Stimulated activated naive CD8-positive, alpha-beta T cell treated with anti-CD3 and anti-CD28 coated beads, Interleukin-15, Interleukin-2, amounts not matched to agents 100 ng/mL and 50 ng/mL, for 24 hours (primary cell): ENCODE data around the gene ADAR.
"Not testable (repeated sequence)": the region's sequence is repeated elsewhere in the genome, so short reads cannot be mapped to it uniquely, and the experiment has no call there.

Experiments used
- H3K27ac Mint-ChIP-seq: one replicate; pipeline ENCODE4 v1.8.0; 2021; ENCODE audit warnings: mild to moderate bottlenecking, mixed read lengths
- H3K27me3 Mint-ChIP-seq: one replicate; pipeline ENCODE4 v1.8.0; 2021; ENCODE audit warnings: mixed read lengths
- H3K36me3 Mint-ChIP-seq: one replicate; pipeline ENCODE4 v1.8.0; 2021; ENCODE audit warnings: low read depth, mixed read lengths
- H3K4me1 Mint-ChIP-seq: one replicate; pipeline ENCODE4 v1.8.0; 2021; ENCODE audit warnings: low read depth, mixed read lengths
- H3K4me3 Mint-ChIP-seq: one replicate; pipeline ENCODE4 v1.8.0; 2021; ENCODE audit warnings: mild to moderate bottlenecking, mixed read lengths
- H3K9me3 Mint-ChIP-seq: one replicate; pipeline ENCODE4 v1.8.0; 2021; ENCODE audit warnings: mixed read lengths

Gene ADAR

GRCh38 chr1:154607609-154608396, at the start of gene ADAR:
TSS of gene ADAR (minus strand) at chr1:154608186. CDS start at chr1:154608006, 180 bp downstream.
- H3K27ac Mint-ChIP-seq = peak within 1 kb of the TSS; percentile 100
- H3K9me3 Mint-ChIP-seq = no peaks in the 10 kb centered on the region
- H3K36me3 Mint-ChIP-seq = peaks cover 29% of the 10 kb centered on the region
- peak within 1 kb of the TSS; percentile 99 for H3K4me3 Mint-ChIP-seq
- H3K27me3 Mint-ChIP-seq = no peaks in the 10 kb centered on the region
- H3K4me1 Mint-ChIP-seq = peaks cover 86% of the 10 kb centered on the region

GRCh38 chr1:154657556-154657955, 49.6 kb upstream of the ADAR start:
- no peaks in the 10 kb centered on the region for H3K4me1 Mint-ChIP-seq
- no peaks in the 10 kb centered on the region for H3K9me3 Mint-ChIP-seq
- H3K27ac Mint-ChIP-seq = no peak overlapping the region
- no peak overlapping the region for H3K4me3 Mint-ChIP-seq
- no peaks in the 10 kb centered on the region for H3K36me3 Mint-ChIP-seq
- peaks cover 53% of the 10 kb centered on the region for H3K27me3 Mint-ChIP-seq

- Mint-ChIP-seq H3K27me3 (peaks cover 27% of the 10 kb centered on the region), H3K9me3 (no peaks in the 10 kb centered on the region), H3K27ac (no peak overlapping the region), H3K4me3 (no peak overlapping the region), H3K36me3 (no peaks in the 10 kb centered on the region), H3K4me1 (no peaks in the 10 kb centered on the region)
These were observed 44.9 kb upstream of the ADAR start for GRCh38 chr1:154652893-154653292.

- H3K9me3 Mint-ChIP-seq, H3K27me3 Mint-ChIP-seq, H3K4me1 Mint-ChIP-seq, H3K36me3 Mint-ChIP-seq, H3K4me3 Mint-ChIP-seq, H3K27ac Mint-ChIP-seq: not testable (repeated sequence)
These were observed 36.7 kb upstream of the ADAR start for GRCh38 chr1:154644724-154645123.

GRCh38 chr1:154641534-154641933, 33.5 kb upstream of the ADAR start:
- Mint-ChIP-seq H3K27ac (no peak overlapping the region), H3K4me3 (no peak overlapping the region), H3K27me3 (peaks cover 13% of the 10 kb centered on the region), H3K36me3 (peaks cover 4% of the 10 kb centered on the region), H3K4me1 (no peaks in the 10 kb centered on the region), H3K9me3 (peaks cover 8% of the 10 kb centered on the region)

GRCh38 chr1:154639876-154640275, 31.9 kb upstream of the ADAR start:
- Mint-ChIP-seq H3K9me3 (peaks cover 8% of the 10 kb centered on the region), H3K4me3 (no peak overlapping the region), H3K4me1 (no peaks in the 10 kb centered on the region), H3K27me3 (peaks cover 29% of the 10 kb centered on the region), H3K36me3 (peaks cover 4% of the 10 kb centered on the region), H3K27ac (no peak overlapping the region)

- H3K36me3 Mint-ChIP-seq = peaks cover 4% of the 10 kb centered on the region
- H3K4me1 Mint-ChIP-seq = no peaks in the 10 kb centered on the region
- no peak overlapping the region for H3K27ac Mint-ChIP-seq
- peaks cover 42% of the 10 kb centered on the region for H3K27me3 Mint-ChIP-seq
- no peak overlapping the region for H3K4me3 Mint-ChIP-seq
- H3K9me3 Mint-ChIP-seq = peaks cover 8% of the 10 kb centered on the region
These were observed 27.2 kb upstream of the ADAR start for GRCh38 chr1:154635171-154635570.

GRCh38 chr1:154629675-154630073, 21.7 kb upstream of the ADAR start:
- peaks cover 32% of the 10 kb centered on the region for H3K4me1 Mint-ChIP-seq
- H3K27ac Mint-ChIP-seq = no peak overlapping the region
- peaks cover 13% of the 10 kb centered on the region for H3K27me3 Mint-ChIP-seq
- peaks cover 5% of the 10 kb centered on the region for H3K9me3 Mint-ChIP-seq
- H3K36me3 Mint-ChIP-seq = peaks cover 12% of the 10 kb centered on the region
- H3K4me3 Mint-ChIP-seq = no peak overlapping the region

- peaks cover 5% of the 10 kb centered on the region for H3K9me3 Mint-ChIP-seq
- no peak overlapping the region for H3K27ac Mint-ChIP-seq
- peak overlapping the region; percentile 92 for H3K4me3 Mint-ChIP-seq
- H3K36me3 Mint-ChIP-seq = peaks cover 17% of the 10 kb centered on the region
- peaks cover 37% of the 10 kb centered on the region for H3K4me1 Mint-ChIP-seq
- peaks cover 13% of the 10 kb centered on the region for H3K27me3 Mint-ChIP-seq
These were observed 21.2 kb upstream of the ADAR start for GRCh38 chr1:154629061-154629674.

GRCh38 chr1:154628121-154628405, 20.1 kb upstream of the ADAR start:
- peaks cover 5% of the 10 kb centered on the region for H3K9me3 Mint-ChIP-seq
- H3K4me3 Mint-ChIP-seq = peak overlapping the region; percentile 92
- H3K4me1 Mint-ChIP-seq = peaks cover 47% of the 10 kb centered on the region
- H3K27me3 Mint-ChIP-seq = peaks cover 8% of the 10 kb centered on the region
- peaks cover 28% of the 10 kb centered on the region for H3K36me3 Mint-ChIP-seq
- peak overlapping the region; percentile 98 for H3K27ac Mint-ChIP-seq

- H3K36me3 Mint-ChIP-seq = peaks cover 32% of the 10 kb centered on the region
- H3K4me3 Mint-ChIP-seq = peak overlapping the region; percentile 92
- peaks cover 53% of the 10 kb centered on the region for H3K4me1 Mint-ChIP-seq
- H3K27ac Mint-ChIP-seq = peak overlapping the region; percentile 98
- H3K27me3 Mint-ChIP-seq = peaks cover 6% of the 10 kb centered on the region
- H3K9me3 Mint-ChIP-seq = peaks cover 5% of the 10 kb centered on the region
These were observed 19.5 kb upstream of the ADAR start for GRCh38 chr1:154627257-154628120.

GRCh38 chr1:154626456-154627256, 18.7 kb upstream of the ADAR start:
- Mint-ChIP-seq H3K4me1 (peaks cover 59% of the 10 kb centered on the region), H3K4me3 (peak overlapping the region; percentile 92), H3K27me3 (no peaks in the 10 kb centered on the region), H3K27ac (peak overlapping the region; percentile 98), H3K9me3 (peaks cover 5% of the 10 kb centered on the region), H3K36me3 (peaks cover 36% of the 10 kb centered on the region)

- H3K27me3 Mint-ChIP-seq = no peaks in the 10 kb centered on the region
- peaks cover 3% of the 10 kb centered on the region for H3K9me3 Mint-ChIP-seq
- H3K36me3 Mint-ChIP-seq = peaks cover 41% of the 10 kb centered on the region
- H3K27ac Mint-ChIP-seq = peak overlapping the region; percentile 15
- peaks cover 67% of the 10 kb centered on the region for H3K4me1 Mint-ChIP-seq
- peak overlapping the region; percentile 28 for H3K4me3 Mint-ChIP-seq
These were observed 17.0 kb upstream of the ADAR start for GRCh38 chr1:154624746-154625643.

GRCh38 chr1:154623358-154623757, 15.4 kb upstream of the ADAR start:
- H3K4me1 Mint-ChIP-seq = peaks cover 69% of the 10 kb centered on the region
- H3K36me3 Mint-ChIP-seq = peaks cover 45% of the 10 kb centered on the region

More at GRCh38 chr1:154623358-154623757, 15.4 kb upstream of the ADAR start:
- Mint-ChIP-seq H3K27me3 (no peaks in the 10 kb centered on the region), H3K4me3 (no peak overlapping the region), H3K27ac (peak overlapping the region; percentile 23), H3K9me3 (no peaks in the 10 kb centered on the region)
